GM08714 (cell line): ENCODE measurements around the gene ZC2HC1B.
"Not testable (repeated sequence)": the region's sequence is repeated elsewhere in the genome, so short reads cannot be mapped to it uniquely, and the experiment has no call there.

Experiments used
- H3K4me3 ChIP-seq: fragments of 200-500 bp; sonication (Bioruptor generic); 2 replicates; pipeline ENCODE4 v1.5.1; 2014; ENCODE audit warnings: mild to moderate bottlenecking, low read length, inconsistent platforms
- ZNF274 ChIP-seq: IDR thresholded peaks from 2 replicates; pipeline ENCODE4 v1.6.1; 2012; ENCODE audit warnings: mild to moderate bottlenecking, low read depth, low read length

ZC2HC1B gene

GRCh38 chr6:143864234-143864633 is at the start of gene ZC2HC1B:
TSS of gene ZC2HC1B (plus strand) at chr6:143864474. CDS start at chr6:143864540, 66 bp downstream.
- no peak for TF ChIP-seq ZNF274
- H3K4me3 ChIP-seq, result no peak within 1 kb of the TSS

GRCh38 chr6:143817621-143818020 is 46.7 kb upstream of the ZC2HC1B start:
- TF ChIP-seq ZNF274, result no peak
- H3K4me3 ChIP-seq, result no peak overlapping the region

GRCh38 chr6:143821359-143821758 is 42.9 kb upstream of the ZC2HC1B start:
- TF ChIP-seq ZNF274, result no peak
- no peak overlapping the region for H3K4me3 ChIP-seq

- H3K4me3 ChIP-seq, result no peak overlapping the region
- no peak for TF ChIP-seq ZNF274
Observed at GRCh38 chr6:143822584-143823024, 41.7 kb upstream of the ZC2HC1B start.

GRCh38 chr6:143823548-143823947 is 40.7 kb upstream of the ZC2HC1B start:
- no peak overlapping the region for H3K4me3 ChIP-seq
- TF ChIP-seq ZNF274, result no peak

GRCh38 chr6:143828572-143828971 is 35.7 kb upstream of the ZC2HC1B start:
- no peak overlapping the region for H3K4me3 ChIP-seq
- TF ChIP-seq ZNF274, result no peak

- no peak for TF ChIP-seq ZNF274
- H3K4me3 ChIP-seq, result no peak overlapping the region
Observed at GRCh38 chr6:143836150-143836549, 28.1 kb upstream of the ZC2HC1B start.

- H3K4me3 ChIP-seq, result no peak overlapping the region
- no peak for TF ChIP-seq ZNF274
Observed at GRCh38 chr6:143838395-143838794, 25.9 kb upstream of the ZC2HC1B start.

GRCh38 chr6:143839196-143839595 is 25.1 kb upstream of the ZC2HC1B start:
- no peak overlapping the region for H3K4me3 ChIP-seq
- no peak for TF ChIP-seq ZNF274

- no peak overlapping the region for H3K4me3 ChIP-seq
- TF ChIP-seq ZNF274, result no peak
Observed at GRCh38 chr6:143840595-143841265, 23.5 kb upstream of the ZC2HC1B start.

GRCh38 chr6:143842461-143842901 is 21.8 kb upstream of the ZC2HC1B start:
- H3K4me3 ChIP-seq, result peak overlapping the region; percentile 90
- TF ChIP-seq ZNF274, result no peak

- peak within 1 kb of the TSS; percentile 90 for H3K4me3 ChIP-seq
- no peak for TF ChIP-seq ZNF274
Observed at GRCh38 chr6:143842902-143843676, 21.2 kb upstream of the ZC2HC1B start, which contains the start of gene LTV1. TSS of gene LTV1 (plus strand) at chr6:143843338. CDS start at chr6:143843478, 140 bp downstream.

GRCh38 chr6:143843677-143843999 is 20.6 kb upstream of the ZC2HC1B start:
- peak overlapping the region; percentile 90 for H3K4me3 ChIP-seq
- TF ChIP-seq ZNF274, result no peak

- TF ChIP-seq ZNF274, result no peak
- H3K4me3 ChIP-seq, result peak overlapping the region; percentile 90
Observed at GRCh38 chr6:143844006-143844405, 20.3 kb upstream of the ZC2HC1B start.

- H3K4me3 ChIP-seq, result no peak overlapping the region
Observed at GRCh38 chr6:143845033-143845432, 19.2 kb upstream of the ZC2HC1B start.

GRCh38 chr6:143851706-143852105 is 12.6 kb upstream of the ZC2HC1B start:
- not testable (repeated sequence) for H3K4me3 ChIP-seq

More at GRCh38 chr6:143845033-143845432, 19.2 kb upstream of the ZC2HC1B start:
- TF ChIP-seq ZNF274, result no peak

- not testable (repeated sequence) for H3K4me3 ChIP-seq
Observed at GRCh38 chr6:143855057-143855456, 9.2 kb upstream of the ZC2HC1B start.

- not testable (repeated sequence) for H3K4me3 ChIP-seq
Observed at GRCh38 chr6:143856762-143857161, 7.5 kb upstream of the ZC2HC1B start.
